Esophagus squamous epithelium (tissue), 4 donors: ENCODE data around the gene SYTL3.

Experiments used
- CTCF ChIP-seq, 6 experiments: fragments of 450-650 bp in 4 of 6; fragments of 200-600 bp in 2 of 6; sonication (generic) in 2 of 6; IDR thresholded peaks; one replicate each; pipeline ENCODE4 v1.5.1; 2016 to 2019; ENCODE audit warnings: antibody characterized with exemption in 6 of 6, mild to moderate bottlenecking in 4 of 6, moderate library complexity in 4 of 6
- POLR2A ChIP-seq, 4 donors: fragments of 450-650 bp; IDR thresholded peaks; one replicate each; pipeline ENCODE4 v1.6.1; 2017; ENCODE audit warnings: antibody characterized with exemption in 4 of 4, mild to moderate bottlenecking in 4 of 4, moderate library complexity in 3 of 4

DNA sequence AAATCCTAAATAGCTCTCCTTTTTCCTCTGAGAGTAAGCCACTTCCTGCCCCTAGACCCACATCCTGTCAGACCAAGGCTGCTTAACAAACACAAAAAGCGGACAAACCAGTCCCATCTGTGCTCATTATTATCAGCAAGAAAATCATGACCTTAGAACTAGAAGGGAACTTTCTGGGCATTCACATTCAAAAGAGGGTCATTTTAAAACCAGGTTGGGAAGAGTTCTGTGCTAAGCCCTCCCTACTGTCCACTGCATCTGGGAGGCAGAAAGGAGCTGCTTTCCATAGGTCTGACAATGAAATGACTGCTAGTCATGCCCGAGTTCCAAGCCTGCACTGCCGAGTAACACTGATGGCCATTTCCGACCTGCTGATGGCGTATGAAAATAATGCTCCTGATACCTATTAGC lies 153.9 kb downstream of the SYTL3 start:
- TF ChIP-seq CTCF (IDR thresholded peaks at IDR 0.05) (no peak), POLR2A (IDR thresholded peaks at IDR 0.05) (peak in 1 of 4 donors; percentile 18)
